ENCODE measurements around the gene LFNG.

LFNG gene

DNA sequence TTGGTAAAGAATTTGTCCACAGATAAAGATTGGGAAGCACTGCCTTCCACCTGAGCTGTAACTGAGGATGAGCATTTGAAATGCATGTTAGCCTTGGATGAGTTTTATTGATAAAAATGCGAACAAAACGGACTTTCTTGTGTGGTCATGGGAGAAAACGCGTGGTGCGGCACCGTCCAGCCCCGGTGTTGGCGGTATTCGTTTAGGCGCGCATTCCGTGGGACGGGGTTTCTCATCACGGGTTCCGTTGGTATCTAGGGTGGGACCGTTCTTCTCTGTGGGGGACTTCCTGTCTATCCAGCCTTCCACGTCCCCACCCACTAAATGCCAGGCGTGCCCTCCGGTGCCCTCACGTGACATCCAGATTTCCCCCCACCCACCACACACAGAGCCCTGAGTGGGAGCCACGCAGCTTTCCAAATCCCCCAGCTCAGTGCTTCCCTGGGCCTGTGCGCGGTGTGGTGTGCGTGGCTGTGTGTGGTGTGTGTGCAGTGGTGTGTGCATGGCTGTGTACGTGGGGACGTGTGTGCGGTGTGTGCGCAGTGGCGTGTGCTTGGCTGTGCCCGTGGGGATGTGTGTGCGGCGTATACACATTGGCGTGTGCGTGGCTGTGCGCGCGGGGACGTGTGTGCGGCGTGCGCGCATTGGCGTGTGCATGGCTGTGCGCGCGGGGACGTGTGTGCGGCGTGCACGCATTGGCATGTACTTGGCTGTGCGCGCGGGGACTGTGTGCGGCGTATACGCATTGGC, 57.3 kb downstream of the LFNG start:
- DNase-seq = no peak

All from SW 1271 (cell line).